Smooth muscle cell (in vitro differentiated cells): Measurements from ENCODE around the gene TRIM39. TPM values are rescaled to one million over a fixed set of nuclear protein-coding genes. Genes with fewer than 3 reads are reported as not detected.

Source experiments
- DNase-seq: peaks from one replicate; lab custom pipeline; 2025; ENCODE audit not compliant: unreplicated experiment; lab: John Stamatoyannopoulos, UW
- H2AFZ ChIP-seq: fragments of 200-600 bp; sonication (generic); 2 replicates; pipeline ENCODE4 v1.6.0; 2016; ENCODE audit warnings: antibody characterized with exemption, low read depth, mild to moderate bottlenecking
- H3F3A ChIP-seq: fragments of 200-600 bp; sonication (generic); 2 replicates; pipeline ENCODE4 v1.6.0; 2017; ENCODE audit warnings: antibody characterized with exemption, low read depth
- H3K27ac ChIP-seq: fragments of 200-600 bp; sonication (generic); 2 replicates; pipeline ENCODE4 v1.5.1; 2016; ENCODE audit warnings: low read depth, mild to moderate bottlenecking
- H3K27me3 ChIP-seq: fragments of 200-600 bp; sonication (generic); 2 replicates; pipeline ENCODE4 v1.6.1; 2016; ENCODE audit warnings: low read depth, mild to moderate bottlenecking
- H3K36me3 ChIP-seq: fragments of 200-600 bp; sonication (generic); 2 replicates; pipeline ENCODE4 v1.5.1; 2016; ENCODE audit warnings: low read depth
- H3K4me1 ChIP-seq: fragments of 200-600 bp; sonication (generic); 2 replicates; pipeline ENCODE4 v1.5.1; 2016; ENCODE audit warnings: low read depth
- H3K4me2 ChIP-seq: fragments of 200-600 bp; sonication (generic); 2 replicates; pipeline ENCODE4 v1.6.0; 2016; ENCODE audit warnings: mild to moderate bottlenecking
- H3K4me3 ChIP-seq: fragments of 200-600 bp; sonication (generic); 2 replicates; pipeline ENCODE4 v1.5.1; 2016; ENCODE audit warnings: mild to moderate bottlenecking
- H3K79me2 ChIP-seq: fragments of 200-600 bp; sonication (generic); 2 replicates; pipeline ENCODE4 v1.6.0; 2016; ENCODE audit warnings: low read depth, mild to moderate bottlenecking
- H3K9ac ChIP-seq: fragments of 200-600 bp; sonication (generic); 2 replicates; pipeline ENCODE4 v1.6.0; 2016; ENCODE audit warnings: low read depth
- H3K9me3 ChIP-seq: fragments of 200-600 bp; sonication (generic); replicated peaks from 2 replicates; pipeline ENCODE4 v1.5.1; 2016; ENCODE audit warnings: low read depth
- H4K20me1 ChIP-seq: fragments of 200-600 bp; sonication (generic); 2 replicates; pipeline ENCODE4 v1.6.0; 2016; ENCODE audit warnings: low read depth
- CTCF ChIP-seq: fragments of 200-600 bp; sonication (generic); IDR thresholded peaks from 2 replicates; pipeline ENCODE4 v1.5.1; 2017; ENCODE audit warnings: borderline replicate concordance, mild to moderate bottlenecking, antibody characterized with exemption; ENCODE audit not compliant: insufficient read depth, poor library complexity, severe bottlenecking
- WGBS: methylation state at CpG from one replicate; pipeline ENCODE4 v1.1.7; 2016; ENCODE audit warnings: low lambda C conversion rate; 5-methylcytosine and 5-hydroxymethylcytosine counted together
- polyA plus RNA-seq: library from polyadenylated mRNA; unstranded; fragments of >200 nt; fragmentation: Nextera tagmentation; extraction: Ambion mirVana; gene quantifications from 2 replicates; pipeline ENCODE4 v1.2.1, GENCODE V29; 2016
- total RNA-seq: library from RNA; depleted of rRNA; stranded (reverse); fragments of >200 nt; gene quantifications from 2 replicates; pipeline ENCODE4 v1.2.3, GENCODE V29; 2014

TRIM39 gene
- total and polyA plus RNA-seq, 2 experiments from 2014 or later, result 12.4 to 22.6 TPM

GRCh38 chr6:30345852-30346251 is 19.1 kb downstream of the TRIM39 start:
- Histone ChIP-seq H3F3A (no peaks in the 10 kb centered on the region), H3K79me2 (no peaks in the 10 kb centered on the region), H3K27ac (no peak overlapping the region), H3K36me3 (no peaks in the 10 kb centered on the region), H3K27me3 (no peaks in the 10 kb centered on the region), H4K20me1 (no peaks in the 10 kb centered on the region), H2AFZ (no peak overlapping the region), H3K9me3 (no peaks in the 10 kb centered on the region), H3K4me2 (peak overlapping the region; percentile 84), H3K9ac (no peak overlapping the region), H3K4me3 (peak overlapping the region; percentile 77), H3K4me1 (no peaks in the 10 kb centered on the region)
- TF ChIP-seq CTCF, result no peak
- no peak for DNase-seq
- WGBS, result 67% methylated on average over 4 of the region's 4 CpGs

GRCh38 chr6:30348957-30349356 is 22.2 kb downstream of the TRIM39 start:
- no peak overlapping the region for H3K4me2 ChIP-seq
- no peak overlapping the region for H2AFZ ChIP-seq
- no peak for DNase-seq
- H3K27me3 ChIP-seq, result no peaks in the 10 kb centered on the region
- no peak overlapping the region for H3K27ac ChIP-seq
- 96% methylated on average over 3 of the region's 3 CpGs for WGBS
- H3K36me3 ChIP-seq, result no peaks in the 10 kb centered on the region
- H3F3A ChIP-seq, result no peaks in the 10 kb centered on the region
- H3K9ac ChIP-seq, result no peak overlapping the region
- H3K79me2 ChIP-seq, result no peaks in the 10 kb centered on the region
- H3K4me1 ChIP-seq, result no peaks in the 10 kb centered on the region
- no peak for TF ChIP-seq CTCF
- no peaks in the 10 kb centered on the region for H3K9me3 ChIP-seq
- no peaks in the 10 kb centered on the region for H4K20me1 ChIP-seq
- no peak overlapping the region for H3K4me3 ChIP-seq

- H3F3A ChIP-seq, result no peaks in the 10 kb centered on the region
- no peak overlapping the region for H2AFZ ChIP-seq
- no peak overlapping the region for H3K27ac ChIP-seq
- H3K9ac ChIP-seq, result no peak overlapping the region
- no peaks in the 10 kb centered on the region for H3K36me3 ChIP-seq
- TF ChIP-seq CTCF, result no peak
- no peak for DNase-seq
- no peaks in the 10 kb centered on the region for H3K27me3 ChIP-seq
- H3K4me3 ChIP-seq, result no peak overlapping the region
- no peaks in the 10 kb centered on the region for H4K20me1 ChIP-seq
- 83% methylated on average over 3 of the region's 3 CpGs for WGBS
- no peaks in the 10 kb centered on the region for H3K79me2 ChIP-seq
- no peaks in the 10 kb centered on the region for H3K9me3 ChIP-seq
- H3K4me1 ChIP-seq, result no peaks in the 10 kb centered on the region
- no peak overlapping the region for H3K4me2 ChIP-seq
Observed at GRCh38 chr6:30349421-30350177, 22.9 kb downstream of the TRIM39 start.

- Histone ChIP-seq H3K4me3 (no peak overlapping the region), H3K79me2 (no peaks in the 10 kb centered on the region), H2AFZ (no peak overlapping the region), H3K4me2 (no peak overlapping the region), H3K9ac (no peak overlapping the region), H3K9me3 (no peaks in the 10 kb centered on the region), H4K20me1 (no peaks in the 10 kb centered on the region), H3K27ac (no peak overlapping the region), H3K36me3 (no peaks in the 10 kb centered on the region), H3K27me3 (no peaks in the 10 kb centered on the region), H3K4me1 (no peaks in the 10 kb centered on the region), H3F3A (no peaks in the 10 kb centered on the region)
- TF ChIP-seq CTCF, result no peak
- WGBS, result 67% methylated on average over 1 of the region's 1 CpG
- no peak for DNase-seq
Observed at GRCh38 chr6:30350524-30350923, 23.8 kb downstream of the TRIM39 start.
